GM18909 (cell line): ENCODE data around the gene IL3.

Source experiments
- ATAC-seq: cut with Tn5 transposase; IDR thresholded peaks from one replicate; pipeline ENCODE4 v1.9.1; 2021; ENCODE audit warnings: mild to moderate bottlenecking; ENCODE audit not compliant: unreplicated experiment, poor library complexity

Gene IL3

GRCh38 chr5:132055441-132055807, 5.0 kb upstream of the IL3 start:
- no peak for ATAC-seq

- ATAC-seq: no peak
These were observed 4.4 kb upstream of the IL3 start for GRCh38 chr5:132055808-132056609.

GRCh38 chr5:132056610-132057497, 3.6 kb upstream of the IL3 start:
- ATAC-seq: no peak

- ATAC-seq: no peak
These were observed 2.8 kb upstream of the IL3 start for GRCh38 chr5:132057498-132058255.

- ATAC-seq: no peak
These were observed 1.8 kb upstream of the IL3 start for GRCh38 chr5:132058646-132059042.

- ATAC-seq: no peak
These were observed 1.3 kb upstream of the IL3 start for GRCh38 chr5:132059043-132059695.

GRCh38 chr5:132059696-132060500, 557 bp upstream of the IL3 start:
- ATAC-seq: no peak

- ATAC-seq: peak; percentile 73
These were observed 2.8 kb downstream of the IL3 start for GRCh38 chr5:132063090-132063911.

- ATAC-seq: no peak
These were observed 3.7 kb downstream of the IL3 start for GRCh38 chr5:132064140-132064539.

- ATAC-seq: peak; percentile 63
These were observed 4.4 kb downstream of the IL3 start for GRCh38 chr5:132064738-132065331.

- ATAC-seq: no peak
These were observed 5.0 kb downstream of the IL3 start for GRCh38 chr5:132065351-132065937.

GRCh38 chr5:132065951-132066701, 5.7 kb downstream of the IL3 start:
- no peak for ATAC-seq

GRCh38 chr5:132066871-132067270, 6.4 kb downstream of the IL3 start:
- no peak for ATAC-seq

- ATAC-seq: no peak
These were observed 7.0 kb downstream of the IL3 start for GRCh38 chr5:132067451-132067850.

GRCh38 chr5:132067941-132068808, 7.7 kb downstream of the IL3 start:
- no peak for ATAC-seq

- no peak for ATAC-seq
These were observed 9.1 kb downstream of the IL3 start for GRCh38 chr5:132069561-132069960.
